ENCODE results near the gene RTP1. TPM values are rescaled to one million over a fixed set of nuclear protein-coding genes. Genes with fewer than 3 reads are reported as not detected.
"Not testable (repeated sequence)": the region's sequence is repeated elsewhere in the genome, so short reads cannot be mapped to it uniquely, and the experiment has no call there.

RTP1 gene
- total and polyA plus RNA-seq, 3 experiments from 2014 or later, result not detected

DNA sequence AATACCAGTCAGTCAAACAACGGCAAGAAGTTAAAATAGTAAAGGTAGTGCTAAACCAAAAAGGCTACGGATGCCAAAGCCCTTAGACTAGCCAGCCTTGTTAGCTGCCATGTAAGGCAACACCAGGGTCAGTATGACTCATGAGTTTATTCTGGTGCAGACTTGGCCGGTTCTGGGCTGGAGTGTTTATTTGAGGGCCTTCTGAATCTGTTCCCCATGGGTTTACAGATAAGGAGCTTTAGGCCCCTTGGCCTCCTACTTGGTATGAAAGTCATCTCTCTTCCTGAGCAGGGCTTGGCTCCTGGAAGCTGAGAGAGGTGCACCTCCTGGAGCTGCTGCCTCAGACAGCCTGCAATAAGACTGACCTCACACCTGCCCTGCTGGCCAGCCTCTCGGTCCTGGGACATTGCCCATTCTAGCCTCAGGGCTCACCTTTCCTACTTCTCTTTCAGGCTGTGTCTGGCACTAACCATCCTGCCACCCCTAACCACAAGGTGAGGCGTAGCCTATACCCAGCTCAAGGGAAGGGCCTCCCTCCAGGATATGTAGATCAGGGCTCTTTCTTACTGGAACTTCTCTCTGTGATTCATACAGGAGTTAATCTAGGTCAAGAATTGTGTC, 10.4 kb upstream of the RTP1 start:
- Histone ChIP-seq H3K9me3 (ENCODE audit: low read length) (no peaks in the 10 kb centered on the region), H3K4me1 (ENCODE audit: insufficient read depth, low read length) (no peaks in the 10 kb centered on the region), H3K27ac (ENCODE audit: low read depth, low read length) (no peak overlapping the region), H3K27me3 (ENCODE audit: insufficient read depth, low read length, poor library complexity, severe bottlenecking) (no peaks in the 10 kb centered on the region), H3K4me3 (ENCODE audit: low read length) (no peak overlapping the region), H3K36me3 (ENCODE audit: insufficient read depth, low read length) (no peaks in the 10 kb centered on the region)
- Mint-ChIP-seq H3K4me1 (peaks cover 0 to 4% (median 3%) of the 10 kb centered on the region in 3 donors), H3K9me3 (peaks cover 0 to 1% (median 0%) of the 10 kb centered on the region in 5 donors), H3K27me3 (peaks cover 18 to 59% of the 10 kb centered on the region in 2 donors), H3K4me3 (no peak overlapping the region), H3K27ac (no peak overlapping the region), H3K36me3 (peaks cover 0 to 3% (median 0%) of the 10 kb centered on the region in 3 donors)
- POLR2A ChIA-PET, result no interaction called here
- CTCF ChIA-PET, result no interaction called here
- no peak for DNase-seq

DNA sequence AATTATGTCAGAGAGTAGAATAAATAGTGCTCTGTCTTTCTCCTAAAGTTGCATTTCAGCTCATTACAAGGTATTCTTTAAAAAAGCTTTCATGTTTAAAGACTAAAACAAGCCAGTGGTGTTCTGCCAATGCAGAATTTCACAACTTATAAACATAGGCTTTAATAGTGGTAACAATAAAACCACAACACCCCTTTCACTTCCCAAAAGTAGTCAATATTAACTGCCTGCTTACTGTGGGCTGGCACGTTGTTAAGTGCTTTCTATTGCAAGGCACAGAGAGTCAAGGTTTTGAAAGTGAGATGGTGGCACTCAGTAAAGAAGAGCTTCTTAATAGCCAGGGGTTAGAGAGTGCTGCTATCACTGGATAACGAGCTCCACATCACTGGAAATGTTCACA, 8.4 kb upstream of the RTP1 start:
- H3K4me1 ChIP-seq (ENCODE audit: insufficient read depth, low read length), result no peaks in the 10 kb centered on the region
- Mint-ChIP-seq H3K9me3 (peaks cover 0 to 1% (median 0%) of the 10 kb centered on the region in 5 donors), H3K27me3 (peaks cover 23 to 56% of the 10 kb centered on the region in 2 donors), H3K36me3 (no peaks in the 10 kb centered on the region), H3K4me3 (no peak overlapping the region), H3K27ac (no peak overlapping the region), H3K4me1 (peaks cover 0 to 4% (median 3%) of the 10 kb centered on the region in 3 donors)
- no peaks in the 10 kb centered on the region for H3K27me3 ChIP-seq (ENCODE audit: insufficient read depth, low read length, poor library complexity, severe bottlenecking)
- H3K27ac ChIP-seq (ENCODE audit: low read depth, low read length), result no peak overlapping the region
- H3K36me3 ChIP-seq (ENCODE audit: insufficient read depth, low read length), result no peaks in the 10 kb centered on the region
- ChIA-PET POLR2A (no interaction called here), CTCF (no interaction called here)
- H3K9me3 ChIP-seq (ENCODE audit: low read length), result no peaks in the 10 kb centered on the region
- no peak for DNase-seq
- no peak overlapping the region for H3K4me3 ChIP-seq (ENCODE audit: low read length)

DNA sequence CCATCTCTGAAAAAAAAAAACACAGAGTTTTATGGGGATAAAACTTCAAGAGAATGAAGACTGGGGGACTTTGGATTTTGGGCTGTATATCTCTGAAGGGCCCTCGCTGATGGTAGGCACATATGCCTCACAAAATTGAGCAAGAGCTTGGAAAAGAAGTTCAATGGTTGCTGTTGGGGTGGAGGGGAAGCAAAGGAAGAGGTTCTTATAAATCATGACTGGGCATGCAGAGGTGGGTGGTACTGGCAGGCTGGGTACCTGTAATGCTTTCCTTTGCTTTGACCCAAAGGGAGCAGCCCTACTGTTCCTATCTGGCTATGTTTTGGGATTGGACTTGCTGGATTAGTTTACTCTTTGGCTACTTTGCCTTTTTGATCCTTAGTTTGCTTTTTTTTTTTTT, 6.0 kb upstream of the RTP1 start:
- H3K4me3 Mint-ChIP-seq, result no peak overlapping the region
- peaks cover 0 to 4% (median 3%) of the 10 kb centered on the region in 3 donors for H3K4me1 Mint-ChIP-seq
- H3K36me3 Mint-ChIP-seq, result no peaks in the 10 kb centered on the region
- Histone ChIP-seq H3K4me1 (ENCODE audit: insufficient read depth, low read length) (no peaks in the 10 kb centered on the region), H3K4me3 (ENCODE audit: low read length) (no peak overlapping the region), H3K27ac (ENCODE audit: low read depth, low read length) (no peak overlapping the region), H3K9me3 (ENCODE audit: low read length) (no peaks in the 10 kb centered on the region), H3K36me3 (ENCODE audit: insufficient read depth, low read length) (no peaks in the 10 kb centered on the region), H3K27me3 (ENCODE audit: insufficient read depth, low read length, poor library complexity, severe bottlenecking) (peaks cover 4% of the 10 kb centered on the region)
- peaks cover 0 to 1% (median 0%) of the 10 kb centered on the region in 5 donors for H3K9me3 Mint-ChIP-seq
- H3K27me3 Mint-ChIP-seq, result peaks cover 30 to 60% of the 10 kb centered on the region in 2 donors
- ChIA-PET POLR2A (no interaction called here), CTCF (interaction anchor here (0.7 kb wide), 1 partner anchor 1373 kb away, joined by 3 read pairs; no protein-coding TSS in a partner anchor)
- DNase-seq, result no peak
- H3K27ac Mint-ChIP-seq, result no peak overlapping the region

DNA sequence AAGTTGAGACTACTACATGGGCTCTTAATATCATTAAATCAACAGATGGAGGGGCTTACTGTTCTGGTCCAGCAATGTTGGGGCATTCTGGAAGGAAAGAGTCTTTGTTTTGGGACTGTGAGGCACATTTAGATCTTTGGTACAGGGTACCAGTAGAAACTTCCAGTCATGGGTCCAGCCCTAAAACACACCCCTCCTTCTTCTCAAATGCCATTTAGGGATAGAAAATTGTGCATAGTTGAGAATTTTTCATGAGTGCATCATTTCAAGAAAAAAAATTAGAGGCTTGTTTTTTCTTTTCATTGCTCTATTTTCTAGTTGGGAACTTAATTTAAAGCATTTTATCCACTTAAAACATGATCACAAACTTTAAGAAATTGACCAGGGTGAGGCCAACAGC, 4.1 kb upstream of the RTP1 start:
- Mint-ChIP-seq H3K27me3 (peaks cover 30 to 56% of the 10 kb centered on the region in 2 donors), H3K4me3 (no peak overlapping the region), H3K9me3 (peaks cover 0 to 1% (median 0%) of the 10 kb centered on the region in 5 donors), H3K27ac (no peak overlapping the region), H3K36me3 (no peaks in the 10 kb centered on the region), H3K4me1 (peaks cover 0 to 4% (median 3%) of the 10 kb centered on the region in 3 donors)
- Histone ChIP-seq H3K4me1 (ENCODE audit: insufficient read depth, low read length) (no peaks in the 10 kb centered on the region), H3K4me3 (ENCODE audit: low read length) (no peak overlapping the region), H3K36me3 (ENCODE audit: insufficient read depth, low read length) (no peaks in the 10 kb centered on the region), H3K27me3 (ENCODE audit: insufficient read depth, low read length, poor library complexity, severe bottlenecking) (peaks cover 4% of the 10 kb centered on the region), H3K9me3 (ENCODE audit: low read length) (no peaks in the 10 kb centered on the region), H3K27ac (ENCODE audit: low read depth, low read length) (no peak overlapping the region)
- ChIA-PET POLR2A (no interaction called here), CTCF (no interaction called here)
- no peak for DNase-seq

DNA sequence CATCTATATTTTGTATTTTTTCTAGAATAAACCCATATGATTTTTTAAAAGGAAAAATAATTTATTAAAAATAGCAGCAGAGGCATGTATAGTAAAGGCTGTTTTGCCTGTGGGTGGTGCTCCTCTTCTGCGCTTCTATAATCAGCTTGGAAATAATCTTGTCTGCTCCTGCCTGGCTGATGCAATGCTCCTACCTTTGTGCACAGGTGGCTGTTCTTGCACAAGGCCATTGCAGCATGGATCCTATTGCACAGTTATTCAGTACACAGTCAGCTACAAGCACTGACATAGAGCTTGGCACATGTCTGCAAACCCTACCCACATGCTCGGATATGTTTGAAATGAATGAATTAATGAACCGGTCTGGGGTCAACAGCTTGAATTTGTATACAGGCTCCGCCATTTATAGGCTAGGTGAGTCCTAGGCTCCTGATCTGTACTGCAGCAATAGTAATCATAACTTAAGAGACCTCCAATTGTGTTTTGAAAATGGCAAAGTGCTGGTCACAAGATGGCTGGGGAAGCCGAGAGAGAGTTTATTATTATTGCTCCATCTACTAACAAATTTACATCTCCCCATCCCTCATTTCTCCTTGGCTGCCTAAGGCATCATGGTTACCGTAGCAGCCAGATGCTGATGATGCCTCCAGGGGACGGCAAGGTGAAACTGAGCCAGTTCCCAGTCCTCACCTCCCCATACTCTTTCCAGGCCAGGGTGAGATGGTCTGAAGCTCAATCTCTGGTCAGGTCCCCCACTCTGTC, 532 bp upstream of the RTP1 start:
- H3K9me3 ChIP-seq (ENCODE audit: low read length), result no peaks in the 10 kb centered on the region
- H3K4me3 ChIP-seq (ENCODE audit: low read length), result no peak overlapping the region
- Mint-ChIP-seq H3K36me3 (no peaks in the 10 kb centered on the region), H3K27ac (no peak overlapping the region), H3K4me1 (no peaks in the 10 kb centered on the region), H3K9me3 (no peaks in the 10 kb centered on the region), H3K27me3 (peaks cover 24 to 32% of the 10 kb centered on the region in 2 donors), H3K4me3 (no peak overlapping the region)
- DNase-seq, result no peak
- ChIA-PET POLR2A (no interaction called here), CTCF (no interaction called here)
- no peaks in the 10 kb centered on the region for H3K4me1 ChIP-seq (ENCODE audit: insufficient read depth, low read length)
- no peaks in the 10 kb centered on the region for H3K36me3 ChIP-seq (ENCODE audit: insufficient read depth, low read length)
- no peak overlapping the region for H3K27ac ChIP-seq (ENCODE audit: low read depth, low read length)
- H3K27me3 ChIP-seq (ENCODE audit: insufficient read depth, low read length, poor library complexity, severe bottlenecking), result peaks cover 4% of the 10 kb centered on the region

DNA sequence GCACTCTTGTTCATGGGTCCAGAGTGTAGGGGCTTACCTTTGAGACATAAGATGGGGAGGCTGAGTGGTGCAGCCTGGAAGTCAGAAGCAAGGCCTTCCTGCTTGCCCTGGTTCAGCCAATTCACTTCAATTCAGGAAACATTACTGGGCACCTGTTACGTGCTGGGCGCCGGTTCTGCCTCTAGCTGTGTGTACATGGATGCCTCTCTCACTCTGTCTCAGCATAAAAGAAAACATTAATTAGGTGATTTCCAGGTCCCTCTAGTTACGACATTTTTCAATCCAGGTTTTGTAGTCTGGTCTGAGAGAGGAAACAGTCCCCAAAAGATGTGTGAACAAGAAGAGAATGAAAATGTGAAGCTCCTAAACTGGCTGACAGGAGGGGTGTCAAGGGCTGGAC, 1.2 kb downstream of the RTP1 start:
- POLR2A ChIA-PET, result no interaction called here
- Histone ChIP-seq H3K9me3 (ENCODE audit: low read length) (no peaks in the 10 kb centered on the region), H3K27me3 (ENCODE audit: insufficient read depth, low read length, poor library complexity, severe bottlenecking) (peaks cover 4% of the 10 kb centered on the region), H3K27ac (ENCODE audit: low read depth, low read length) (no peak overlapping the region), H3K4me3 (ENCODE audit: low read length) (no peak overlapping the region), H3K4me1 (ENCODE audit: insufficient read depth, low read length) (no peaks in the 10 kb centered on the region), H3K36me3 (ENCODE audit: insufficient read depth, low read length) (no peaks in the 10 kb centered on the region)
- Mint-ChIP-seq H3K27ac (no peak overlapping the region), H3K4me3 (no peak overlapping the region), H3K4me1 (no peaks in the 10 kb centered on the region), H3K27me3 (peaks cover 16 to 28% of the 10 kb centered on the region in 2 donors), H3K36me3 (no peaks in the 10 kb centered on the region), H3K9me3 (no peaks in the 10 kb centered on the region)
- CTCF ChIA-PET, result no interaction called here
- DNase-seq, result no peak

DNA sequence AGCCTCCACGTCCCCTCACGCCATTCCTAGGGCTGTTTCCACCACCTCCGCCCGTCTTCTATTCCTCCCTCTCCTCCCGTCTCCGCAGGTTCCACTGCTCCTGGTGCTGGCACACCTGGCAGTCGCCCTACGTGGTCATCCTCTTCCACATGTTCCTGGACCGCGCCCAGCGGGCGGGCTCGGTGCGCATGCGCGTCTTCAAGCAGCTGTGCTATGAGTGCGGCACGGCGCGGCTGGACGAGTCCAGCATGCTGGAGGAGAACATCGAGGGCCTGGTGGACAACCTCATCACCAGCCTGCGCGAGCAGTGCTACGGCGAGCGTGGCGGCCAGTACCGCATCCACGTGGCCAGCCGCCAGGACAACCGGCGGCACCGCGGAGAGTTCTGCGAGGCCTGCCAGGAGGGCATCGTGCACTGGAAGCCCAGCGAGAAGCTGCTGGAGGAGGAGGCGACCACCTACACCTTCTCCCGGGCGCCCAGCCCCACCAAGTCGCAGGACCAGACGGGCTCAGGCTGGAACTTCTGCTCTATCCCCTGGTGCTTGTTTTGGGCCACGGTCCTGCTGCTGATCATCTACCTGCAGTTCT, 2.3 kb downstream of the RTP1 start:
- CTCF ChIA-PET, result interaction anchor here (0.9 kb wide), 1 partner anchor 11 kb away, joined by 4 read pairs; no protein-coding TSS in a partner anchor
- H3K36me3 Mint-ChIP-seq; H3K9me3 Mint-ChIP-seq; H3K27ac ChIP-seq (ENCODE audit: low read depth, low read length); POLR2A ChIA-PET; H3K4me3 ChIP-seq (ENCODE audit: low read length); H3K4me1 ChIP-seq (ENCODE audit: insufficient read depth, low read length); DNase-seq; H3K27ac Mint-ChIP-seq; H3K4me3 Mint-ChIP-seq; H3K4me1 Mint-ChIP-seq; H3K27me3 ChIP-seq (ENCODE audit: insufficient read depth, low read length, poor library complexity, severe bottlenecking); H3K36me3 ChIP-seq (ENCODE audit: insufficient read depth, low read length); H3K9me3 ChIP-seq (ENCODE audit: low read length): not testable (repeated sequence)
- peaks cover 10 to 27% of the 10 kb centered on the region in 2 donors for H3K27me3 Mint-ChIP-seq

DNA sequence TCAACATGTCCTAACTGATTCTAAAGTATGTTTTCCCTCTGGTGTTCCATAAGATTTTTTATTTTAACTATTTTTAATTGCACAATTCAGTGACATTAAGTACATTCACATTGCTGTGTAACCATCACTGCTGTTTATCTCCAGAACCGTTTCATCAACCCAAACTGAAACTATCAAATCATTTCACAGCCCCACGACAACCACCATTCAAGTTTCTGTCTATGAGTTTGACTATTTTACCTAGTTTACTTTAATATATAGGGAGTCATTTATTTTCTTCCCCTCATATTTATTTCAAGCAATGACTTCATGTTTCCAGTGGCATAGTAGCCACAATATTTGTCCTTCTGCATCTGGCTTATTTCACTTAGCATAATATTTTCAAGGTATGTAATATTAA, 8.4 kb downstream of the RTP1 start:
- no peaks in the 10 kb centered on the region for H3K27me3 ChIP-seq (ENCODE audit: insufficient read depth, low read length, poor library complexity, severe bottlenecking)
- no peaks in the 10 kb centered on the region for H3K36me3 ChIP-seq (ENCODE audit: insufficient read depth, low read length)
- Mint-ChIP-seq H3K27me3 (peaks cover 0 to 31% of the 10 kb centered on the region in 2 donors), H3K27ac (no peak overlapping the region), H3K36me3 (peaks cover 0 to 2% (median 0%) of the 10 kb centered on the region in 3 donors), H3K4me3 (no peak overlapping the region), H3K4me1 (no peaks in the 10 kb centered on the region), H3K9me3 (no peaks in the 10 kb centered on the region)
- POLR2A ChIA-PET, result no interaction called here
- H3K4me1 ChIP-seq (ENCODE audit: insufficient read depth, low read length), result no peaks in the 10 kb centered on the region
- DNase-seq, result no peak
- no peak overlapping the region for H3K4me3 ChIP-seq (ENCODE audit: low read length)
- no peak overlapping the region for H3K27ac ChIP-seq (ENCODE audit: low read depth, low read length)
- CTCF ChIA-PET, result no interaction called here
- no peaks in the 10 kb centered on the region for H3K9me3 ChIP-seq (ENCODE audit: low read length)

Data from CD8-positive, alpha-beta memory T cell (primary cell).